NCI-H1694 (cell line): ENCODE measurements around the gene ARHGAP33.

ENCODE experiments used
- DNase-seq: peaks from one replicate; lab custom pipeline; 2025; lab: John Stamatoyannopoulos, UW

The ARHGAP33 gene

GRCh38 chr19:35777086-35777841 lies 1.9 kb downstream of the ARHGAP33 start:
- no peak for DNase-seq

GRCh38 chr19:35777961-35778360 lies 2.6 kb downstream of the ARHGAP33 start:
- no peak for DNase-seq

- DNase-seq = no peak
Measured at GRCh38 chr19:35779033-35779432, 3.7 kb downstream of the ARHGAP33 start.

- no peak for DNase-seq
Measured at GRCh38 chr19:35780058-35780457, 4.7 kb downstream of the ARHGAP33 start.

- no peak for DNase-seq
Measured at GRCh38 chr19:35780717-35781116, 5.4 kb downstream of the ARHGAP33 start.

GRCh38 chr19:35781650-35782049 lies 6.3 kb downstream of the ARHGAP33 start:
- DNase-seq = no peak

GRCh38 chr19:35782589-35782988 lies 7.2 kb downstream of the ARHGAP33 start:
- no peak for DNase-seq

GRCh38 chr19:35783469-35784434 lies 8.4 kb downstream of the ARHGAP33 start:
- no peak for DNase-seq

- no peak for DNase-seq
Measured at GRCh38 chr19:35784503-35785338, 9.4 kb downstream of the ARHGAP33 start.

- no peak for DNase-seq
Measured at GRCh38 chr19:35785339-35785627, 9.9 kb downstream of the ARHGAP33 start.

GRCh38 chr19:35786299-35787160 lies 11.2 kb downstream of the ARHGAP33 start:
- DNase-seq = no peak

- no peak for DNase-seq
Measured at GRCh38 chr19:35787227-35787799, 11.9 kb downstream of the ARHGAP33 start.

- DNase-seq = no peak
Measured at GRCh38 chr19:35788205-35788960, 13.0 kb downstream of the ARHGAP33 start.

GRCh38 chr19:35789195-35789977 lies 14.0 kb downstream of the ARHGAP33 start:
- DNase-seq = no peak

GRCh38 chr19:35789978-35790944 lies 14.9 kb downstream of the ARHGAP33 start:
- DNase-seq = no peak

GRCh38 chr19:35790981-35791813 lies 15.8 kb downstream of the ARHGAP33 start:
- DNase-seq = no peak

GRCh38 chr19:35791814-35792279 lies 16.5 kb downstream of the ARHGAP33 start:
- no peak for DNase-seq
